ENCODE measurements around the gene AKT3.

DNA sequence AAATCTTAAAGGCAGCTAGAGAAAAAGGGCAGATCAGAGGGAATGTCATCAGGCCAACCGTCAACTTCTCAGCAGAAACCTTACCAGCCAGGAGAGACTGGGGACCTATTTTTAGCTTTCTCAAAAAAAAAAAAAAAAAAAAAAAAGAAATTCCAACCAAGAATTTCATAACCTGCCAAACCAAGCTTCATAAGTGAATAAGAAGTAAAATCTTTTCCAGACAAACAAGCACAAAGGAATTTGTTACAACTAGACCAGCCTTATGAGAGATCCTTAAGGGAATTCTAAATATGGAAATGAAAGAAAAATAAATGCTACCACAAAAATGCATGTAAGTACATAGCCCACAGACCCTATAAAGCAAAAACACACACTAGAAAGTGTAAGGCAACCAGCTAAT is 267.7 kb downstream of the AKT3 start:
- TF ChIP-seq EP300 (IDR thresholded peaks at IDR 0.05; ENCODE audit: borderline replicate concordance) (no peak), CREB1 (IDR thresholded peaks at IDR 0.05; ENCODE audit: low read depth) (no peak), RAD21 (IDR thresholded peaks at IDR 0.05; ENCODE audit: low read depth) (no peak), CEBPB (IDR thresholded peaks at IDR 0.05) (no peak)
- TF ChIP-seq, protein P1, sequence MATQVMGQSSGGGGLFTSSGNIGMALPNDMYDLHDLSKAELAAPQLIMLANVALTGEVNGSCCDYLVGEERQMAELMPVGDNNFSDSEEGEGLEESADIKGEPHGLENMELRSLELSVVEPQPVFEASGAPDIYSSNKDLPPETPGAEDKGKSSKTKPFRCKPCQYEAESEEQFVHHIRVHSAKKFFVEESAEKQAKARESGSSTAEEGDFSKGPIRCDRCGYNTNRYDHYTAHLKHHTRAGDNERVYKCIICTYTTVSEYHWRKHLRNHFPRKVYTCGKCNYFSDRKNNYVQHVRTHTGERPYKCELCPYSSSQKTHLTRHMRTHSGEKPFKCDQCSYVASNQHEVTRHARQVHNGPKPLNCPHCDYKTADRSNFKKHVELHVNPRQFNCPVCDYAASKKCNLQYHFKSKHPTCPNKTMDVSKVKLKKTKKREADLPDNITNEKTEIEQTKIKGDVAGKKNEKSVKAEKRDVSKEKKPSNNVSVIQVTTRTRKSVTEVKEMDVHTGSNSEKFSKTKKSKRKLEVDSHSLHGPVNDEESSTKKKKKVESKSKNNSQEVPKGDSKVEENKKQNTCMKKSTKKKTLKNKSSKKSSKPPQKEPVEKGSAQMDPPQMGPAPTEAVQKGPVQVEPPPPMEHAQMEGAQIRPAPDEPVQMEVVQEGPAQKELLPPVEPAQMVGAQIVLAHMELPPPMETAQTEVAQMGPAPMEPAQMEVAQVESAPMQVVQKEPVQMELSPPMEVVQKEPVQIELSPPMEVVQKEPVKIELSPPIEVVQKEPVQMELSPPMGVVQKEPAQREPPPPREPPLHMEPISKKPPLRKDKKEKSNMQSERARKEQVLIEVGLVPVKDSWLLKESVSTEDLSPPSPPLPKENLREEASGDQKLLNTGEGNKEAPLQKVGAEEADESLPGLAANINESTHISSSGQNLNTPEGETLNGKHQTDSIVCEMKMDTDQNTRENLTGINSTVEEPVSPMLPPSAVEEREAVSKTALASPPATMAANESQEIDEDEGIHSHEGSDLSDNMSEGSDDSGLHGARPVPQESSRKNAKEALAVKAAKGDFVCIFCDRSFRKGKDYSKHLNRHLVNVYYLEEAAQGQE (IDR thresholded peaks at IDR 0.05; ENCODE audit: low read depth): no peak
- TF ChIP-seq, protein P2, sequence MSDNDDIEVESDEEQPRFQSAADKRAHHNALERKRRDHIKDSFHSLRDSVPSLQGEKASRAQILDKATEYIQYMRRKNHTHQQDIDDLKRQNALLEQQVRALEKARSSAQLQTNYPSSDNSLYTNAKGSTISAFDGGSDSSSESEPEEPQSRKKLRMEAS (IDR thresholded peaks at IDR 0.05): no peak
